HG02763 (cell line): ENCODE data around the gene TNPO2.
"Not testable (repeated sequence)": the region's sequence is repeated elsewhere in the genome, so short reads cannot be mapped to it uniquely, and the experiment has no call there.

ENCODE experiments used
- ATAC-seq: cut with Tn5 transposase; IDR thresholded peaks from one replicate; pipeline ENCODE4 v1.9.1; 2021; ENCODE audit warnings: mild to moderate bottlenecking, moderate library complexity; ENCODE audit not compliant: unreplicated experiment

TNPO2 gene

DNA sequence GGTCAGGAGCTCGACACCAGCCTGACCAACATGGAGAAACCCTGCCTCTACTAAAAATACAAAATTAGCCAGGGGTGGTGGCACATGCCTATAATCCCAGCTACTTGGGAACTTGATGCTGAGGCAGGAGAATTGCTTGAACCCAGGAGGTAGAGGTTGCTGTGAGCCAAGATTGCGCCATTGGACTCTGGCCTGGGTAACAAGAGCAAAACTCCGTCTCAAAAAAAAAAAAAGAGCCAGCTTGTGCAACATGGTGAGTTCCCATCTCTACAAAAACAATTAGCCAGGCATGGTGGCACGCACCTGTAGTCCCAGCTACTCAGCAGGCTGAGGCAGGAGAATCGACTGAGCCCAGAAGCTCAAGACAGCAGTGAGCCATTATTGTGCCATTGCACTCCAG lies 45.7 kb downstream of the TNPO2 start:
- ATAC-seq = not testable (repeated sequence)

DNA sequence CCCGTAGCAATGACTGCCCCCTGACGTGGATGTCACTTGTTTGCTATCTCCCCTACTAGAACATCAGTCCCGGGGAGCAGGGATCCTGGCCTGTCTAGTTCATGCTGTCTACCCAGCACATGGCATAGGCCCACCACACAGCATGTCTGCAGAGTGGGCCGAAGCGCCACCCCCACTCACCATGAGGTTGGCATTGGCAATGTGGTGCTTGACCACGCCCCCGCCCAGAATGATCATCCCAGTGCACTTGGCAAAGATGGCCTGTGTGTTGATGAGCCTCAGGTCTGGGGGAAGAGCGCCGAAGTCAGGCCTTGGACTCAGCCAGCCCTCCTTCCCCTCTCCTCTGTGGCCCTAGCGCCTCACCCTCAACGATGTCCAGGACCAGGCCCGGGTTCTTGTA lies 46.8 kb downstream of the TNPO2 start:
- ATAC-seq = no peak

DNA sequence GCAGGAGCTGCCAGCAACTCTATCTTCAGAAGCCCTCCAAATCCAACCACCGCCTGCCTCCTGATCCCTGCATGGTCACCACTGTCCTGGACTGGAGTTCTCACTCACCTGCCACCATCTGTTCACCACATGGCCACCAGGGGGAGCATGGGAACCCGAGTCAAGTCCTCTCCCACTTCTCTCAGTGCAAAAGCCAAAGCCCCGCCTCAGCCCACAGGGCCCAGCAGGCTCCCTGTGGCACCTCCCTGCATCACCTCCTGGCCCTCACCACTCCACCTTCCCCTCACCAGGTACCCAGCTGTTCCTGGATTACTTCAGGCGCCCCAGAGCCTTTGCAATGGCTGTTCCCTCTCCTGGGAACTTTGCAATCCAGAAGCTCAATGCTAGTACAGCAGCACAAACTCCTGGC lies 47.3 kb downstream of the TNPO2 start:
- no peak for ATAC-seq

DNA sequence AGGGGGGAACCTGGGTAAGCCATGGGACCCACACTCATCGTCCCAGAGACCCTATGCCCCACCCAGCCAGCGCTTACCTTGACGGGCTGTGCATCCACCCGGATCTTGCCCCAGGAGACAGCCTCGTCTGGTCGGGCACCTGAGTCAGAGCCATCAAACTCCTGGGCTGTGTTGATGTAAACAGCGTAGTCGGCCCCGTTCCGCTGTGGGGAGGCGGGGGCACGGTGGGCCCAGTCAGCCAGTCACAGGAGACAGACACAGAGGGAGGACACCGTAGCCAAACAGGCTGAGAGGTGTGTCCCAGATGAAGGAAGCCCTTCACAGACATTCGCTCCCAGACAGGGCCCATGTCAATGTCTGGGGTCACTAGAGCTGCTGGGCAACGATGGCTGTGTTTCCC lies 47.8 kb downstream of the TNPO2 start:
- no peak for ATAC-seq

DNA sequence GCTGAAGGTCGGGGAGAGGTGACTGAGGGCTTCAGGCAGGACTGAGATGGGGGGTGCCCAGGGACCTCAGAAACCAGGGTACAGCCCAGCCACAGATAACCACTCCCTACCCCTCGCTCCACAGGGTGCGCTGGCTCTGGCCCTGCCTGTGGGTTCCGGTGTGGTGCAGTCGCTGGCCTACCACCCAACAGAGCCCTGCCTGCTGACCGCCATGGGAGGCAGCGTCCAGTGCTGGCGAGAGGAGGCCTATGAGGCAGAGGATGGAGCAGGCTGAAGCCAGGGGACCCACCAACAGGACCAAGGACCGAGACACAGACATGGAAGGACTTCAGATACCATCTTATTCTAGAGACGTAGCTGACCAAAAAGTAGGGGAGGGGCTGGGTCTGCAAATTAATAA lies 48.3 kb downstream of the TNPO2 start:
- ATAC-seq = no peak

DNA sequence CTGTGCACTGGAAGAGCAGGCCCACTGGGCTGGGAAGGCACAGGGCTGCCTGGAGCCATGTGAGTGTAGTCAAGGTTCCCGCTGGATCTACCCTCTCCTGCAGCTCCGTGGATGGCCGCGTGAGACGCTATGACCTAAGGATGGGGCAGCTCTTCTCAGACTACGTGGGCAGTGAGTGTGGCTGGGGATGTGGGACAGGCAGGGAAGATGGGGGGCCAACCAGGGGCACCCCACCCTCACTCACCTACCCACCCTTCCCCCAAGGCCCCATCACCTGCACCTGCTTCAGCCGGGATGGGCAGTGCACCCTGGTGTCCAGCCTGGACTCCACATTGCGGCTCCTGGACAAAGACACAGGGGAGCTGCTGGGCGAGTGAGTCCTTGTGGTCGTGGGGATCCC lies 51.0 kb downstream of the TNPO2 start:
- ATAC-seq = no peak

DNA sequence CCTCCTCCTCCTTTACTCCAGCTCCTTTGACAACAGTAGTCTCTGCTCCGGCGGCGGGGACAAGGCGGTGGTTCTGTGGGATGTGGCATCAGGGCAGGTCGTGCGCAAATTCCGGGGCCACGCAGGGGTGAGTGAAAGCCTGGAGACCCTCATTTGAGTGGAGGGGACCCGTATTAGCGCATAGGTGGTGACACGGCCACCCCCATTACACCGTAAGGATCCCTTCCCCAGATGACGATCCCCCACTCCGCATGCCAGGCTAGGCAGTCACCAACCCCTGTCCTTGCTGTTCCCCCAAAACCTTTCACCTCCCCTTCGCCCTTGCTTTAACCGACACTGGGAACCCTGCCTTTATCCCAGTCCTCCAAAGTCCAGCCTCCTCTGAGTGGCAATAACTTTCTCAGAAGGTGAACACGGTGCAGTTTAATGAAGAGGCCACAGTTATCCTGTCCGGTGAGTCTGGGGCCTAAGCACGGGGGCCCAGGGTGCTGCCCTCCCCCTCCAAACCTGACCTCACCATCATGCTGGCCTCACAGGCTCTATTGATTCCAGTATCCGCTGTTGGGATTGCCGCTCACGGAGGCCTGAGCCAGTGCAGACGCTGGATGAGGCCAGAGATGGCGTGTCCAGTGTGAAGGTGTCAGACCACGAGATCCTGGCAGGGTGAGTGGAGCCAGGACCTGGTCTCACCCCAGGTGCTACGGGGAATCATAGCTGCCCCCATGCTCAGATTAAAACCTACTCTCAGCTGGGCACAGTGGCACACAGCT lies 53.4 kb downstream of the TNPO2 start:
- no peak for ATAC-seq

DNA sequence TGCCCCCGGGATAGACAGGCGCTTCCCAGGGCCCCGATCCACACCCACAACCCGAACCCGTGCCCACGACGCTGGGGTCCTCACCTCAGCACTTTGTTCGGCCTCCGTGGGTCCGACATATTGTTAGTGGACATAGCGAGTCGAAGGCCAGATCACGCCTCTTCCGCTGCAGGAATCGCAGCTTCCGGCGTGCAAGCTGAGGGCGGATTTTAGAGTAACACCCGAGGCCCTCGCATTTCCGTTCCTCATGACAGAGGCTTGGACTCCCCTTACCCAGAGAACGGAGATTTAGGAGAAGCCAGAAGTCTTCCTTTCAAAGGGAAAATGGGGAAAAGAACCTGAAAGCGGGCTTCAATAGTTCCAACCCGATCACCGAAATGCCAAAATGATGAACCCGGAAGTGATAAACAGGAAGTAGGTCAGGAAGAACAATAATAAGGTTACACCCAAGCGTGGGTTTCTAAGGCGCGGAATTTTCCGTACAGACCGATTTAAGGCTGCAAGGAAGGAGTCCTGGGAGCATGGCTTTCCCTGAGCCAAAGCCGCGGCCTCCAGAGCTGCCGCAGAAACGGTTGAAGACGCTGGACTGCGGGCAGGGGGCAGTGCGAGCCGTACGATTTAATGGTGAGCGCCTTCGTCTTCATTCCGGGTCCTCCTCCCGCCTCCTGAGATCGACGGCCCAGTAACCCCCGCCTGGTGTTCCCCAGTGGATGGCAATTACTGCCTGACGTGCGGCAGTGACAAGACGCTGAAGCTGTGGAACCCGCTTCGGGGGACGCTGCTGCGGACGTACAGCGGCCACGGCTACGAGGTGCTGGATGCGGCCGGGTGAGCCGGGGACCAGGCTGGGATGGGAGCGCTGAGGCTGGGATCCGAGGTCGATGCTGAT lies 54.2 kb downstream of the TNPO2 start:
- ATAC-seq = no peak

DNA sequence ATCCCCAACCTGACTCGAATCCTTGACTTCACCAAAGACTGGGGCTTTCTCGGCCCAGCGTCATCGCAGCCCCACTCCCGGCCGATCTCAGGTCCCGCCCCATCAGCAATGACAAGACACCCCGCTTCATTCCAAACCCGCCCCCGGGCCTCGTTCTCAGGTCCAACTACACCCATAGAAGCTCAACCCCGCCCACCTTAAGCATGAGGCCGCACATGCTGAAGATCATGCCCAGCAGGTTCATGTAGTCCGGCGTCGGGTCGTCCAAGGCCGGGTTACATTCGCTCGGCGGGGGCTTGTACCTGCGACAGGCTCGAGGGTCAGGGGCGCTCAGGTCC lies 54.8 kb downstream of the TNPO2 start:
- ATAC-seq = no peak

DNA sequence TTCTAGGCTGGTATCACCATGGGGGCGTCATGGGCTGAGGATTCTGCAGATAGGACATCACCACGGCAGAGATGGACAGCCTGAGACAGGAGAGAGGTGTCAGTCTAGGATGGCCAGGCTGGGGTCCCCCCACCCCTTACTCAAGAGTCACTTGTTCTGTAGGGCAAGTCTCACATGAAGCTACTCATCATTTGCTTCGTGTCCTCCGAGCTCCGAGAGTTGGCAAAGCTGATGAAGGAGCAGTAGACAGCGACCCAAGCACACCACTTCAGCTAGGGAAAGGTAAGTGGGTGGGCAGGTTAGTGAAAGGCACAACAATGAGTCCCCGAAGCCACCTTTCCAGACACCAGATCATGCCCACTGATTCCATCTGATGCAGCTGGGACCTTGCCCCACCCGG lies 55.4 kb downstream of the TNPO2 start:
- ATAC-seq = no peak

DNA sequence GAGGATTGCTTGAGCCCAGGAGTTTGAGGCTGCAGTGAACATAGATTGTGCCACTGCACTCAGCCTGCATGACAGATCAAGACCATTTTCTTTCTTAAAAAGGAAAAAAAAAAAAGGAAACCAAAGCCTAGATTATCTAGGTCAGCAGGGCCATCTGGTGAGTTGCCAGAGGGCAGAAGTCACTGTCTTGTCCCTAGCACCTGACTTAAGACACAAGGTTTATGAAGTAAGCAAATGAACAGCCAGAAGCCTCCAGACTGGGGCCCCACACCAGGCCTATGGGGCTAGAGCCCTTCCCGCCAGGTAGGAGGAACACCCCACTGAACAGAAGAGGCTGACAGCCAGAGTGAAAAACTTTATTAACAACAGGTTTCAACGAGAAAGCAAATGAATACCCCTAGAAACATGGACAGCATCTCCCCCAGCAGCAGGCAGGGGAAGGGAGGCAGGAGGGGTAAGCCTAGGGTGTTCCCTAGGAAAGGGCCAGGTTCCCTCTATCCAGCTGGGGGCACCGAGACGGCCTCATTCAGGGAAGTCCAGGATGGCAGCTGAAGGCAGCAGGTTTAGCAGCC lies 55.9 kb downstream of the TNPO2 start:
- ATAC-seq = no peak

DNA sequence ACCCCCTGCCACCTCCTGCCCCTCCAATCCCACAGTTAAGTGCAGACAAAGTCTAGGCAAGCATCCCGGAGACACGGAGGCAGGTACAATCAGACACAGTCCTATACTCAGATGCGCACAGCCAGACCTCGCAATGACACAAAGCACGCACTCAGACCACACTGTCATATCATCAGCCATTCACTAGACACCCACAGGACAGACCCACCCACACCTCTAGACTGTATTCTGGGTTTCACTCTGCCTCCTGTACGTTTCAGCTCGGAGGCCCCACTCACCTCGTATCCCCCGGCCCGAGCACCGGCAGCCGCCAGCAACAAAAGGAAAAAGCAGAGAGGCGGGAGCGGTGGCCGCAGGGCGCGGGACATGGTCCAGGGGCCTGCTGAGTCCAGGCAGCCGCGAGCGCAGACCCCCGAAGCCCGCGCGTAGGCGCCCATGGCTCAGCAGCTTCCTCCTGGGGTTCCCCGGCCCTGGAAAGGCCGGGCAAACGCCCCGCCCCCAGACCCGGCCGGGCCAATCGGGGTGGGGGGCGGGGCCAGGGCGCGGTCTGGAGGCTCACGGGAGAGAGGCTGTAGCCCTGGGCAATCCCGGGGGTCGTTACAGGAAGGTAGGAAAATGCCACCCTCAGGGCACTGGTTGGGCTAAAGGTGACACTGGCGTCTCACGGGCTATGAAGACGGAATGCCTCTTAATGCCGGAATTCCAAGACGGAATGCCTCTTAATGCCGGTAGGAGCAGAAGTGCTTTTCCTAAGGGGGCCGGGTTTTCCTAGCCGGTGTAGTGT lies 57.3 kb downstream of the TNPO2 start, which contains the start of the genes MAN2B1 and WDR83:
MAN2B1 (minus strand) TSS at position 478 of the 784 bp plus-strand sequence; CDS start at position 437, 41 bp downstream.
WDR83 (plus strand) TSS at position 543 of the 784 bp plus-strand sequence. CDS start 2,984 bp downstream, outside the sequence.
- no peak for ATAC-seq

DNA sequence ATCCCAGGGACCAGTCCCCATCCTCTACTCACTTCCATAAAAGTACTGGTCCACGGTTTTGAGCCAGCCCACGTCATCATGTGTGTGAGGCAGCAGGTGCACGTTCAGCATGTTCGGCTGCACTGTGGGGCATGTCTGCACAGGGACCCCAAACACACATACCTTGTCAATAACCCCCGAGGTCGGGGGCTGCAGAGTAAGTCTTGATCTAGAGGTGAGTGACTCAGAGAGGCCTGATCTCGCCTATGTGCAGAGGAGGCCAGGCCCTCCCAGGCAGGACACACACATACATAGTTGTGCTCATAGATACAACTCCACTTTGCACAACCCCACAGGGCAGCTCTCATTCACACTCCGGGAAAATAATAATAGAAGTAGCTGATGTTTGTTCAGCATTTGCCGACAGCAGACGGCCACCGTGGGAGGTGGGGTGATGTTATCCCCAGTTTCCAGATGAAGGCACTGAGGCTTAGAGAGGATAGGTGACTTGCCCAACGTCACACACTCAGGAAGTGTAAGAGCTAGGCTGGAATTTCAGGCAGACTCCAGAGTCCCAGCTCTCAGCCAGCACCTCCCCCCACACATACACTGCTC lies 58.0 kb downstream of the TNPO2 start:
- ATAC-seq = no peak

DNA sequence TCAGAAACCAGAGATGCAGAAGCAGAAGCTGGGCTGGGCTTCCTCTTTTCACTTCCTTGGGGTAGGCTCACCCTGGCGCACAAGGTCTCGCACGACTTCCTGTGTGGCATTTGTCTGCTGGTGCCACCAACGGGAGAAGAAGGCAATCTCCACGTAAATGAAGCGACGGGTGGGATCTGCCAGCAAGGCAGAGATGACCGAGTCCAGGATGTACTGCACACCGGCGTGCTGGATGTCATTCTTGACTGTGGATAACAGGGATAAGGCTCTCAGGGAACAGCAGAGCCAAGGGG lies 58.5 kb downstream of the TNPO2 start:
- ATAC-seq = no peak

DNA sequence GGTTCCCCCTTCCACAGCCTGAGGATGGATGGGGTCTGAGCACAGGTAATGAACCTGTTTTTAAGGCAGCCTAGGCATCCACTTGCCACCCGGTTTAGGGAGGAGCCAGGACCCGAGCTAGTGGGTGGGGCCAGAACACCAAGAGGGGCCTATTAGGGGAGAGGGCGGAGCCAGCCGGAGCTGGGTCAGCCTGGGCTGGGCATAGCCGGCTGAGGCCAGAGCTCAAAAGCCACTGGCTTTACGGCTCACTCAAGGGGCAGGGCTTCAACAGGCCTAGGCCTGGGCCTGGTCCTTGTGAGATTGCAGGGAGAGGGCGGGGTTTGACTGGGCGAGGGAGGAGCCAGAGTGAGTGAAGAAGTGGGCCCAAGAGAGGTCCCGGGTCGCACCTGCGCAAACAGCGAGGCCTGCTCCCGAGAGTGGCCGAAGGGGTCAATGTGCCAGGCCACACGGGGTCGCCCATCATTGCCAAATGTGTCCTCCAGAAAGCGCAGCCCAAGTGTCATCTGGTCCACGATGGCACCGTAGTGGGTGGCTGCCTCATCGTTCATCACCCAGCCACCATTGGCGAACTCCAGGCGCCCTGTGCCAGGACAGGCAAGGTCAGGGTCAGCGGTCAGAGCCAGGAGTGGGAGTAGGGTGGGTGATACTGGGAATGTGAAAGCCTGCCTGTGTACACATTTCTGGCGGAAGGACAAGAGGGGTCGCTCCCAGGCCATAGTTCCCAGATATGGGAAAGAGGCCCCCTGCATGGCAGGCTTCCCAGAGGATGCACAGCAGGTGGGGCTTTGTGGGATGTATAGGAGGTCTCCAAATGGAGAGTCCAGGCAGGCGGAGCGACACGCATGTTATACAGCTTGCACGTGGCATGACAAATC lies 59.1 kb downstream of the TNPO2 start:
- no peak for ATAC-seq

DNA sequence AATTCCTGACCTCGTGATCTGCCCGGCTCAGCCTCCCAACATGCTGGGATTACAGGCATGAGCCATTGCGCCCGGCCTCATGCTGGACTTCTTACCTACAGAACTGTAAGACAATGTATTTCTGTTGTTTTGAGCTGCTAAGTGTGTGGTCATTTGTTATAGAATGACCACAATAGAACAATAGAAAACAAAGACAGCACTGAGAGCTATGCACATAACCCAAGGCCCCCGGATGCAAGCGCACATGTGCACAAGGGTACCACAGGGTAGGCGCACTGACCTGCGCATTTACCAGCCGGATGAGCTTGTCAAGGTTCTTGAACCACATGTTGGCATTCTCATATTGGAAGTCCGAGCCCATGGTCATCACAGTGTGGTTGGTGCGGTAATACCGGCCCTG lies 62.8 kb downstream of the TNPO2 start:
- ATAC-seq = no peak

DNA sequence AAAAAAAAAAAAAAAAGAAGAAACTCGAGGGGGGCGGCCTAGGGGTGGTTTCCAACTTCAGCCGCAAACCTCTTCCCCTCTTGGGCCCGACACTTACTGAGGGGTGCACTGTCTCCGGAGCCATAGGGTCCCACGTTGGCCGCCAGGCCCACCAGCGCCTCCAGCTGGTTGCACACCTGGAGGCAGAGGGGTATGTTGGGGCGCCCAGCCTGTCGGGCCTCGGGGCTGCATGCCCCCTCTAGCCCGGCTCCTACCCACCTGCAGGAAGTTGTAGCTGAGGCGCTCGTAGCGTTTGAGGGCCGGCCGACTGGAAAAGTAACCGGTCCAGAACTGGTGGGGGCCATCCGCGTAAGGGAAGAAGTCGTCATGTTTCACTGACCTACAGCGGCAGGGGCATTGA lies 65.8 kb downstream of the TNPO2 start:
- ATAC-seq = no peak

DNA sequence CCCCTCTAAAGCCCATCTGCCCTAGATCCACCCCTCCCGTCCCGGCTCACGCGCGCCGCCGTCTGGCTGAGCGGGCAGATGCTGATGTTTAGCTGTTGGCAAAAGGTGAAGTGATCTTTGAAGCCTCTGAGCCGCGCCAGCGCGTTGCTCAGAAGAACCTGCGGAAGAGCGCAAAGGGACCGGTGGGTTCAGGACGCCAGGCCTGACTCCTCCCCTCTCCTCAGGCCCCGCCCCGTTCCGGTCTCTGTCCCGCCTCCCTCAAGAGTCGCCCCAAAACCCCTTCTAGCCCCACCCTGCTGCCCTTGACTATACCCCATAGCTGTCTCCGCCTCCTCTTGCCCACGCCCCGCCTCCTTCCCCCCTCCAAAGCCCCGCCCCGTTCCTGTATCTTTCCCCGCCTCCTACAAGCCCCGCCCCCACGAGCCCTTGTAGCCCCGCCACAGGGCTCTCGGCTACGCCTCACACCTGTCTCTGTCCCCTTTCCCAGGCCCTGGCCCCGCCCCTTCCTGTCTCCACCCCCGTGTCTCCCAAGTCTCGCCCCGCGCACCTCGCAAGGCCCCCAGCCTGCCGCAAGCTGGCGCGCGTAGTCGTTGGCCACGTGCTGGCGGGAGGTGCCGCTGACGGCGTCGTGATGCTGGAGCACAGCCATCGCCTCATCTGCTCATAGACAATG lies 66.7 kb downstream of the TNPO2 start:
- ATAC-seq = no peak

DNA sequence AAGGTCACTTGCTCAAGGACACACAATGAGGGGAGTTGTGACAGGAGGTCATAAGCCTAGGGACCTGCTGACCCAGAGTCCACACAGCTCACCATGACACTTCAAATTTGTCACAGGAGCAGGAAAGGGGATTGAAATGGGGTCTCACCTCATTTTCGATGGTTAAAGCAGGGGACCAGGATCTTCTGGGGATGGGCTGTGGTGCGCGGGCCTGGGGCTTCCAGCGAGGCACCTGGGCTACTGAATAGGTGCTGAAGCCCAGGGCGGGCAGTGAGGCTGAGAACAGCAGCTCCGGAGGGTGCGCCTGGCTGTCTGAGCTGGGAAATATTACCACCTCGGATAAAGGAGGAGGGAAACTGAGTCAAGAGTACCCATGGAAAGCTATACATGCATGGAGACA lies 68.2 kb downstream of the TNPO2 start:
- no peak for ATAC-seq
